Fibroblast of the conjunctiva (primary cell): Measurements from ENCODE around the gene PJA2.

Experiments used
- DNase-seq: peaks from one replicate; pipeline ENCODE4 v3.0.0-alpha.2; 2010; ENCODE audit warnings: low read depth

The PJA2 gene

DNA sequence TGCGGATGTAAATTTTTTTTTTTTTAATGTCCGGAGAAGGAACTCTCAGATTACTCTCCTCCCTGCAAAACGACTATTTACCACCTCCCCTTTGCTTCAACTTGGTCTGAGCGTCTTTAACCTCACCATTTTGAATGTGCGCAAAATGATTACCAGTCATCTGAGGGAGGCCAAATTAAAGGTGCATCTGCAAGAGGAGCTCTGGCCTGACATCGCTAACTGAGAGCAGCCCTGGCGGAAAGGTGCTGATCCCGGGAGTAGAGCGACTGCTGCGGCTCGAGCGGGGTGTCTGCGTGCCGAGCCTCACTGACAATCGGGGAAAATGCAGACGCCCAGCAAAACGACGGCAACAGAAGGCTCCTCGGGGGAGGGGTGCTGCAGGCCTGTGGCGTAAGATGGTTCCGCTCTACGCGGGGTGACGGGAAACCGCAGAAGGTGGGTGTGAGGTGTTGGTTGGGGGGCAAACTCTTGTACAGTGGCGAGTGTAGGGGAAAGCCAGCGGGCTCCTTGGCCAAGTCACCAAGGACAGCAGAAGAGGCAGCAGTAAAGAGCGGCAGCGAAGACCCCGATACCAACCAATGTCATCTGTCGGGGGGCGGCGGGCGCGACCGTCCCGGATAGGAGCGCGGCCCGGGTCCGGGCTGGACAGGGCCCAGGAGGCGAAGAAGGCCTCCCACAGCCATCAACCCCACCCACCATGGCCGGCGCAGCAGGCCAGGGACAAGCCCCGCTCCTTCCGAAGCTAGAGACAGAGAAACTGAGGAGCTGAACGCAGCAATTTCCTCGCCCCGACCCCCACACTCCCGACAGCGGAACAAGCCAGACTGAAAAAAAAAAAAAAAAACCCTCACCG is 557 bp downstream of the PJA2 start:
- DNase-seq: peak; percentile 41

- no peak for DNase-seq
Observed at GRCh38 chr5:109407913-109408312, 1.9 kb downstream of the PJA2 start.

- no peak for DNase-seq
Observed at GRCh38 chr5:109406719-109407118, 3.1 kb downstream of the PJA2 start.

DNA sequence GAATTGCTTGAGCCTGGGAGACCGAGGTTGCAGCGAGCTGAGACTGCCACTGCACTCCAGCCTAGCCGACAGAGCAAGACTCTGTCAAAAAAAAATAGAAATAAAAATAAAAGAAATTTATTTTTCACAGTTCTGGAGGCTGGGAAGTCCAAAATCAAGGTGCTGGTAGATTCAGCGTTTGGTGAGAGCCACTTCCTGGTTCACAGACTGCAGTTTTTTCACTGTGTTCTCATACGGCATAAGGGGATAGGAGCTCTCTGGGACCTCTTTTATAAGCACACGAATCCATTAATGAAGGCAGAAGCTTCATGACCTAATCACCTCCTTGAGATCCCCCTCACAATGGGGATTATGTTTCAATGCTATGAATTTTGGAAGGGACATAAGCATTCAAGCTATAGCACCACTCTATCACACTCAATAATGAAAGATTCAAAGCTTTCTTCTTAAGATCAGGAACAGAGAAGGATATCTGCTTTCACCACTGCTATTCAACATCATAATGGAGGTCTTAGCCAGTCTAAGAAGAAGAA is 5.3 kb downstream of the PJA2 start:
- no peak for DNase-seq

DNA sequence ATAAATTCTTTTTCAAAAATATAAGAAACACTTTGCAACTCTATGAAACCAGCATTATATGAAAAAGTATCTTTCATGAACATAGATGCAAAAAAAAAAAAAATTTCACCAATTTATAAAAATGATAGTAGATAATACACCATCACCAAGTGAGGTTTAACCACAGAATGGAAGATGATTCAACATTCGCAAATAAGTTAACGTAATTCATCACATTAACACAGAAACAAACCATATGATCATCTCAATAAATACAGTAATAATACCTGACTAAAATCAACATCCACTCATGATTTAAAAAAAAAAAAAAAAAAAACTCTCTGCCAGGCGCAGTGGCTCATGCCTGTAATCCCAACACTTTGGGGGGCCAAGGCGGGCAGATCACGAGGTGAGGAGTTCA is 6.3 kb downstream of the PJA2 start:
- no peak for DNase-seq

- no peak for DNase-seq
Observed at GRCh38 chr5:109399092-109399759, 10.5 kb downstream of the PJA2 start.

- no peak for DNase-seq
Observed at GRCh38 chr5:109396965-109397364, 12.8 kb downstream of the PJA2 start.

DNA sequence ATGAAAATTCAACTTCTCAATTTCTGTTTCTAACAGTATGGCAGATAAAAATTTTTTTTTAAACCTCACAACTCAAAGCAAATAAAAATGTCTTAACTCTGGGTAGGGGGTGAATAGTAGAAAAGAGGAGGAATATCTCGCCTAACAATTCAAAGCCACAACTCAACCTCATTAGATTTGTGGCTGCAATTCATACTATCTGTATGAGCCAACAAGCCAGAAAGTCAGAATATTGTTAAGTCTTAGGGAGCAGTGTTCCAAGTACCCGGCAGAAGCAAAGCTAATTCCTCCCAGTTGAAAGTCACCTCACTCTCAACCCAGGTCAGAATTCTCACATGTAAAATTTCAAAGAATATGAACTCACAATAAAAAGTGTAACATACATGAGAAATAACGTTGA is 15.0 kb downstream of the PJA2 start:
- no peak for DNase-seq

GRCh38 chr5:109390188-109390587 is 19.6 kb downstream of the PJA2 start:
- DNase-seq: no peak

DNA sequence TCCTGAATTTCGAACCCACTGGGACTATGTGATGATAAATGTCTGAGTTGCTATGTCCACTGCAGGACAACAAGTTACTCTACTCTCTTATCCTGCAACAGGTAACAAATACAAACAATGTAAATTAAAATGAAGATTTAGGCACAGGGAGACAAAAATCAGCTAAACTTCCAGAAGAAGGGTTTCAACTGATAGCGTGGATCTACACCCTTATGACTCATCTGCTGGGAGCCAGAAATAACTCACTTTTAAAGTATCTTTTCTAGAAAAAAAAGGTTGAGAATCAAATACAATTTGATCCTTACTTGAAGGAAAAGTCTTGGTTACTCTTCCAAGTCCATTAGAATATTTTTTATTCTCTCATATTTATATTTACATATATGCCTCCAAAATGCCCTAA is 21.4 kb downstream of the PJA2 start:
- DNase-seq: no peak

DNA sequence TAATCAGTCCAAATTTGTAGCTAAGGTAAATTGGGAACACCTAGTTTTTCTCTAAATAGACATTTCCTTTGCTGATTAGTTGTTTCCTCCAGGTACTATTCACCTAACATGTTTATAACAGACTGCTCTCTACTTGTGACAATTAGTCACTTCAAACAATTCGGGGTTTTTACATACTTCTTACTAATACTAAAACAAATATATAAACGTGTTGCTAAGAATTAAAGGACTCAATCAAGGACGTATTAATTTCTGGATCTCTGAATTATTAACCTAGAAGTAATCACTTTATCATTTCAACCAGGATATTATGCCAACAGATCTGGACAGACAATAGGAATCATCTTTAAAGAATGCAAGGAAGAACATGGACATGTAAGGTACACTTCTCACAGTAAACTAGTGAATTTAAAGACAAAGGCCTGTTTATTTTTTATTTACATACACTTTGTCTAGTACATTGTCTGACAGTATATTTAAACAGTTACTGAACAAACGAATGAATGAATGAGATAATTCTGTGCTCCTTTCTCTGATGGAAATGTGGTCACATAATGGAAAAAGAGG is 22.3 kb downstream of the PJA2 start:
- no peak for DNase-seq

GRCh38 chr5:109378095-109378494 is 31.7 kb downstream of the PJA2 start:
- no peak for DNase-seq

GRCh38 chr5:109374625-109375024 is 35.1 kb downstream of the PJA2 start:
- no peak for DNase-seq

DNA sequence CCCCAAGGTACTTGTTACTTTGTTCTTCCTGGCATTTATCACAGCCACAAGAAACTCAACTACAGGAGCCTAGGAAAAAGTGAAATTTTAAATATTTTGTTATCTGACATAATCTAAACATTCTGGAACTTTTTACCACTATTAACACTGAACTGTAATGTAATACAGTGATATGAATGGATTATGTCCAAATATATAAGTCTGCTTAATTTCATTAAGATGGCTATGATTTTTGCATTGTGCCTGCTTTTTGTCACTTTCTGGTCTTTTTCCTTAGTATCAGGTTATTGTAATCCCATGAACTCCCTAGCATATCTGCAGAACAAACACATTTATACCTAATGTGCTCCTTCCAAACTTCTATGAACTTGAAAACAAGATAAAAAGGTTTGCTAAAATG is 35.8 kb downstream of the PJA2 start:
- no peak for DNase-seq

GRCh38 chr5:109370343-109370742 is 39.4 kb downstream of the PJA2 start:
- DNase-seq: no peak

GRCh38 chr5:109365653-109366052 is 44.1 kb downstream of the PJA2 start:
- no peak for DNase-seq

GRCh38 chr5:109364977-109365376 is 44.8 kb downstream of the PJA2 start:
- DNase-seq: no peak

DNA sequence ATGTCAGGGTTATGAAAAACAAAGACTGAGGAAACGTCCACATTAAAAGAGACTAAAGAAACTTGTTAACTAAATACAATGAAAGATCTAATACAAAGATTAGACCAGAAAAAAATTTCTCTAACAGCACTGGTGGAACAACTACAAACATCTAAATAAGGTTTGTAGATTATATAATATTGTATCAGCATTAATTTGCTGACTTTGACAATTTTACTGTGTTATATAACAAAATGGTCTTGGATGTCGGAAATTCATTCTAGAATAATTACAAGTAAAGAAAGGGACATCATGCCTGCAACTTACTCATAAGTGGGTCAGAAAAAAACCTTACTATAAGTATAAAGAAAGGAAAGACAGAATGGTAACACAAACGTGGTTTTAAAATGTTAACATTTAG is 50.1 kb downstream of the PJA2 start:
- DNase-seq: no peak

DNA sequence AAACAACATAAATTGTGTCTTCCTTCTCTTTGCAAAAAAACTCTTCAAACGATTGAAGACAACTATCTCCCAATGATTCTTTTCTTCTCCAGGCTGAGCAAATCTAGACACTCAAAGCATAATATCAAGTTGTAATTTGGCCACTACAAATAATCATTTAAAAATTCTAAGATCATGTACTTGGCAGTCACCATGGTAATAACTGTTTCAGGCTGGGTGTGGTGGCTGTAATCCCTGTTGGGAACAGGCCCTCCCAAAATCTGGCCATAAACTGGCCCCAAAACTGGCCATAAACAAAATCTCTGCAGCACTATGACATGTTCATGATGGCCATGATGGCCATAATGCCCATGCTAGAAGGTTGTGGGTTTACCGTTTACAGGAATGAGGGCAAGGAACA is 52.0 kb downstream of the PJA2 start:
- DNase-seq: no peak

DNA sequence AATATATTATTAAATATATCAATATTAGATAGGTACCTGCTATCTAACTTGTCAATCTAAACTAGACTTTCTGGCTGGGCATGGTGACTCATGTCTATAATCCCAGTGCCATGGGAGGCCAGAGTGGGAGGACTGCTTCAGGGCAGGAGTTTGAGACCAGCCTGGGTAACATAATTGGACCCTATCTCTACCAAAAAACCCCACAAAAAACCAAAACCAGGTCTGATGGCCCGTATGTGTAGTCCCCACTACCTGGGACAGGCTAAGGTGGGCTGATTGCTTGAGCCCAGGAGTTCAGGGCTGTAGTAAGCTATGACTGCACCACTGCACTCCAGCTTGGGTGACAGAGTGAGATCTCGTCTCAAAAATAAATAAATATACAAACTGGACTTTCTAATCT is 55.0 kb downstream of the PJA2 start:
- DNase-seq: no peak

GRCh38 chr5:109351988-109352864 is 57.5 kb downstream of the PJA2 start:
- DNase-seq: no peak
